ENCODE results near the gene LSM7. TPM values are rescaled to one million over a fixed set of nuclear protein-coding genes. Genes with fewer than 3 reads are reported as not detected.

Gene LSM7
- total RNA-seq, 1 experiment from 2014 or later = 282 TPM

- intact Hi-C loops (cut with micrococcal nuclease) = no loop called here
- ChIA-PET POLR2A (ENCODE audit: unreplicated experiment) (no interaction called here), CTCF (no interaction called here)
- H3K27me3 ChIP-seq (ENCODE audit: low read length) = no peaks in the 10 kb centered on the region
- ATAC-seq = no peak
- BruUV-seq (replicated peaks) = no TSS peak
- DNase-seq = no peak
- peaks cover 7% of the 10 kb centered on the region; the same call in 1 of the 2 replicates for H3K36me3 ChIP-seq (ENCODE audit: low read depth, low read length)
- TF ChIP-seq, protein P1, sequence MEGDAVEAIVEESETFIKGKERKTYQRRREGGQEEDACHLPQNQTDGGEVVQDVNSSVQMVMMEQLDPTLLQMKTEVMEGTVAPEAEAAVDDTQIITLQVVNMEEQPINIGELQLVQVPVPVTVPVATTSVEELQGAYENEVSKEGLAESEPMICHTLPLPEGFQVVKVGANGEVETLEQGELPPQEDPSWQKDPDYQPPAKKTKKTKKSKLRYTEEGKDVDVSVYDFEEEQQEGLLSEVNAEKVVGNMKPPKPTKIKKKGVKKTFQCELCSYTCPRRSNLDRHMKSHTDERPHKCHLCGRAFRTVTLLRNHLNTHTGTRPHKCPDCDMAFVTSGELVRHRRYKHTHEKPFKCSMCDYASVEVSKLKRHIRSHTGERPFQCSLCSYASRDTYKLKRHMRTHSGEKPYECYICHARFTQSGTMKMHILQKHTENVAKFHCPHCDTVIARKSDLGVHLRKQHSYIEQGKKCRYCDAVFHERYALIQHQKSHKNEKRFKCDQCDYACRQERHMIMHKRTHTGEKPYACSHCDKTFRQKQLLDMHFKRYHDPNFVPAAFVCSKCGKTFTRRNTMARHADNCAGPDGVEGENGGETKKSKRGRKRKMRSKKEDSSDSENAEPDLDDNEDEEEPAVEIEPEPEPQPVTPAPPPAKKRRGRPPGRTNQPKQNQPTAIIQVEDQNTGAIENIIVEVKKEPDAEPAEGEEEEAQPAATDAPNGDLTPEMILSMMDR (conservative IDR thresholded peaks at IDR 0.05; ENCODE audit: low read depth, low read length) = no peak
- TF ChIP-seq EZH2 (IDR thresholded peaks at IDR 0.05; ENCODE audit: low read length, unreplicated experiment) (no peak), EZH2phosphoT487 (IDR thresholded peaks at IDR 0.05; ENCODE audit: borderline replicate concordance, low read length) (no peak)
- H3K79me2 ChIP-seq (ENCODE audit: low read length) = peaks cover 27% of the 10 kb centered on the region
- no peak overlapping the region for H3K4me3 ChIP-seq (ENCODE audit: low read length)
- H4K20me1 ChIP-seq (ENCODE audit: low read length) = peaks cover 17% of the 10 kb centered on the region
- no peak overlapping the region for H3K4me2 ChIP-seq (ENCODE audit: low read length)
- H3K9me2 ChIP-seq (replicated peaks; ENCODE audit: low read length) = no peaks in the 10 kb centered on the region
- no peak overlapping the region for H3K9ac ChIP-seq (ENCODE audit: low read length)
- H3K9me3 ChIP-seq (ENCODE audit: low read length) = no peaks in the 10 kb centered on the region
- peaks cover 16% of the 10 kb centered on the region; the same call in 1 of the 2 replicates for H3K4me1 ChIP-seq (ENCODE audit: insufficient read depth, low read length)
- H3F3A ChIP-seq (ENCODE audit: low read length, unreplicated experiment) = no peaks in the 10 kb centered on the region
- H2AFZ ChIP-seq (ENCODE audit: low read length) = no peak overlapping the region
- H3K27ac ChIP-seq (ENCODE audit: low read length) = no peak overlapping the region
Observed at GRCh38 chr19:2276429-2276986, 51.9 kb downstream of the LSM7 start.

GRCh38 chr19:2275588-2276428 lies 52.6 kb downstream of the LSM7 start:
- H3F3A ChIP-seq (ENCODE audit: low read length, unreplicated experiment) = no peaks in the 10 kb centered on the region
- H3K9me2 ChIP-seq (replicated peaks; ENCODE audit: low read length) = no peaks in the 10 kb centered on the region
- TF ChIP-seq EZH2 (IDR thresholded peaks at IDR 0.05; ENCODE audit: low read length, unreplicated experiment) (no peak), EZH2phosphoT487 (IDR thresholded peaks at IDR 0.05; ENCODE audit: borderline replicate concordance, low read length) (no peak)
- TF ChIP-seq, protein P1 (conservative IDR thresholded peaks at IDR 0.05; ENCODE audit: low read depth, low read length) = no peak
- H3K27ac ChIP-seq (ENCODE audit: low read length) = no peak overlapping the region
- H2AFZ ChIP-seq (ENCODE audit: low read length) = no peak overlapping the region
- H3K4me3 ChIP-seq (ENCODE audit: low read length) = no peak overlapping the region
- peaks cover 24% of the 10 kb centered on the region for H4K20me1 ChIP-seq (ENCODE audit: low read length)
- H3K9me3 ChIP-seq (ENCODE audit: low read length) = no peaks in the 10 kb centered on the region
- H3K79me2 ChIP-seq (ENCODE audit: low read length) = peaks cover 34% of the 10 kb centered on the region
- intact Hi-C loops (cut with micrococcal nuclease) = no loop called here
- no peaks in the 10 kb centered on the region for H3K27me3 ChIP-seq (ENCODE audit: low read length)
- no peak overlapping the region for H3K4me2 ChIP-seq (ENCODE audit: low read length)
- no TSS peak for BruUV-seq (replicated peaks)
- CTCF ChIA-PET = no interaction called here
- H3K36me3 ChIP-seq (ENCODE audit: low read depth, low read length) = peaks cover 10% of the 10 kb centered on the region; the same call in 1 of the 2 replicates
- POLR2A ChIA-PET (ENCODE audit: unreplicated experiment) = no interaction called here
- DNase-seq = no peak
- H3K9ac ChIP-seq (ENCODE audit: low read length) = no peak overlapping the region
- no peak for ATAC-seq
- peaks cover 17% of the 10 kb centered on the region; the same call in 1 of the 2 replicates for H3K4me1 ChIP-seq (ENCODE audit: insufficient read depth, low read length)

All from PC-3 (cell line).